GM12873 (cell line): ENCODE results near the gene ADAM19.

Source experiments
- CTCF ChIP-seq: IDR thresholded peaks from 2 replicates; pipeline ENCODE4 v1.5.1; 2012; ENCODE audit warnings: low read depth, mild to moderate bottlenecking, moderate library complexity, low read length, control low read depth; ENCODE audit not compliant: insufficient read depth; ENCODE audit errors: missing control alignments

The ADAM19 gene

GRCh38 chr5:157505496-157505895 is 70.1 kb downstream of the ADAM19 start:
- TF ChIP-seq CTCF, result no peak

GRCh38 chr5:157504053-157504452 is 71.5 kb downstream of the ADAM19 start:
- no peak for TF ChIP-seq CTCF

GRCh38 chr5:157502143-157502647 is 73.4 kb downstream of the ADAM19 start:
- no peak for TF ChIP-seq CTCF

GRCh38 chr5:157497875-157498611 is 77.5 kb downstream of the ADAM19 start:
- no peak for TF ChIP-seq CTCF

- no peak for TF ChIP-seq CTCF
Observed at GRCh38 chr5:157496864-157497263, 78.7 kb downstream of the ADAM19 start.

- no peak for TF ChIP-seq CTCF
Observed at GRCh38 chr5:157494178-157494832, 81.3 kb downstream of the ADAM19 start.

GRCh38 chr5:157492886-157493285 is 82.7 kb downstream of the ADAM19 start:
- TF ChIP-seq CTCF, result no peak
